GM19239 (cell line): ENCODE data around the gene SLX4IP.

Source experiments
- DNase-seq: peaks from one replicate; pipeline ENCODE4 v3.0.0; 2011; ENCODE audit warnings: low spot score; ENCODE audit not compliant: insufficient read length
- FAIRE-seq: peaks from 2 replicates; lab custom pipeline; 2011; peaks lifted over from hg19 to GRCh38; lab: Jason Lieb, UNC

SLX4IP gene

DNA sequence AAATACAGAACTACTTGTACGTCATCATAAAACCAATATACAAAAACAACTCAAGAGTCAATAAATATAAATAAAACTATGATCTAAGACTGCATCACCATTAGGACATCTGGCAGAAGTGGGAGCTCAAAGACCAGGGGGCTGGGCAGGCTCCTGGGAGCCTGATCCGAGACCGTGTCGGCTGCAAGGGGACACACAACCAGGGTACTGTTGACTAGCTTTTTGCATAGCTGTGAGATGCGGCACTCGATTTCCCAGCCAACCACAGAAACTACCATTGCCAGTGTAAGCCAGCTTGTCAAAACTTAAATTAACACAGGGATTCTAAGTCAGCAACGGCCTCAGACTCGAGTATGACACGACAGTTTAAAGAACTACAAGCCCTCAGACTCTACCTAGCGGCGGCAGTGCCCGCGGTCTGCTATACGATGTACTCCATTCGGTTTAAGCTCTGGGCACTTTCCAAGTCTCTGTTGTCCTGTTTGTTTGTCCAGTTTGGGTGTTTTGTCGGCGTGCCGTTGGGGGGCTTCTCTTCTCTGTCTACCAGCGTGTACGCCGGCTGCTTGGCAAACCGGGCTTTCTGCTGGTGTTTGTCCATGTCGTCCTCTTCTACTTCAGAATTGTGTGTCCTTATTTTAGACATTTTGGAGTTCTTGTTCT is 204.1 kb downstream of the SLX4IP start:
- FAIRE-seq (no peak), DNase-seq (no peak)

DNA sequence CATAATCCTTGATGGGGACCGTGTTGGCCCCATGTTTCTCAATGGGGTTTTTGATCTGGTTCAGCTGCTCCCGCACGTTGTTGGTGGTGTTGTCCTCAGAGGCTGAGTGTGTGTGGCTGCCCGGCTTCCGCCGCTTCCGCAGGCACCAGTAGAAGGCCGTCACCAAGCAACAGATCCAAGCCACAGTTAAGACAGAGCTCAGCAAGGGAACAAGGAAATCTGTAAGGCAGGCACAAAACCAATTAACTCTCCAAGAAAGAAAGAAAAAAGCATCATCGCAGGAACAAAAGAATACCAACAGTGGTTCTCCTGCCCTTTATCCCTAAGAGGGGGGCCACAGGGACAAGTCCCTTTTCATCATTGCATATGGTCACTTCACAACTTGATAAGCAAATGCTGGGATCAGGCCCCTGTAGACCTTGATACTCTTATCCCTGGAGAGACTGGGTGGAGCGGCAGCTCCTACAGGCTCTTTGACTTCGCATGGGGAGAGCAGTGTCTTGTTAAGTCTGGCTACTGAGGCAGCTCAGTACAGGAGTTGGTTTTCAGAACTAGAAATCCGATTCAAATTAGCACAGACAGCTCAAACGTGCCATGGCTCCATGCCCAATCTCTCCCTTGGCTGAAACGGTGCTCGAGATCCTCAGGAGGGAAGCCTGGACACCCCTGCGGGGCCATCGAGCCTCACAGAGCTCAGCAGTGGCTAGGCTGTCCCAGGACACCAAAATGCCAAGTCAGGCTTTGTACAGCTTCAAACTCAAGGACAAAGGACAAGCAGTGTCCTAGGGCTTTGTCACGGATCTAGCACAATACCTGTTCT is 204.8 kb downstream of the SLX4IP start:
- FAIRE-seq: no peak
- DNase-seq: no peak

- no peak for DNase-seq
- FAIRE-seq: no peak
These were observed 205.8 kb downstream of the SLX4IP start for GRCh38 chr20:10640897-10641296.

DNA sequence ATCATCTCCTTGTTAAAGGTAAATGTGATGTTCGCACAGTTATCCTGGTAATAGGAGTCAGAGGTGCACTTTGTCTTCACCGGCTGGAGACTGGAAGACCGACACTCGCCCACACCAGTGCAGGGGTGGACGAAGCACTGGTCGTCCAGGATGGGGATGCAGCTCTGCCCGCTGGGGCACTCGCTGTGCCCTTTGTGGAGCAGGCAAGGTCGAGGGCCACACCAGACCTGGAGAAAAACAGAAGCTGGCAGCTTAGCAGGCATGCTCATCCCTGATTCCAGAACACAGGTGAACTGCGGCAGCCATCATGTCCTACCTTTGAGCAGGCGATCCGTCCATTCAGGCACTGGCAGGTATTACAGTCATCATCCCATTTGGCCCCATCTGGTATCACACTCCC is 206.4 kb downstream of the SLX4IP start:
- DNase-seq: no peak

GRCh38 chr20:10641893-10642292 is 206.8 kb downstream of the SLX4IP start:
- no peak for FAIRE-seq
- DNase-seq: no peak

More for the DNA sequence above, 206.4 kb downstream of the SLX4IP start:
- no peak for FAIRE-seq

- FAIRE-seq: no peak
- DNase-seq: no peak
These were observed 207.9 kb downstream of the SLX4IP start for GRCh38 chr20:10642856-10643559.

- no peak for FAIRE-seq
- DNase-seq: no peak
These were observed 208.4 kb downstream of the SLX4IP start for GRCh38 chr20:10643560-10643873.

- FAIRE-seq (no peak), DNase-seq (peak; percentile 14)
These were observed 209.5 kb downstream of the SLX4IP start for GRCh38 chr20:10644458-10645204.

DNA sequence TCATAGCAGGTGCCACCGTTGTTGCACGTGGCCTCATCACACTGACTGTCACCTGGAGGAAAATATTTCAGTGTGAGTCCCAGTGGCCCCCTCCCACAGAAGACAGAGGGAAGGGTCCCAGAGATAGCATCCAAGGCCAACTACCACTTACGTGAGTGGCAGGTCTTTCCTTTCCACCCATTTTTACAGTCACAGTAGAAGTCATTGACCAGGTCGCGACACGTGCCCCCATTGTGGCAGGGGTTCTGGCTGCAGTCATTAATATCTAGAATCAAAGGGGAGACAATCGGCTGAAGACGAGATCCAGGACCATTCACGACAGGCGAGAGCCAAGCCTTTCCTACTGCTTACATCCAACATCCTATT is 210.1 kb downstream of the SLX4IP start:
- FAIRE-seq: no peak
- DNase-seq: no peak

GRCh38 chr20:10646006-10646405 is 210.9 kb downstream of the SLX4IP start:
- FAIRE-seq (no peak), DNase-seq (no peak)

DNA sequence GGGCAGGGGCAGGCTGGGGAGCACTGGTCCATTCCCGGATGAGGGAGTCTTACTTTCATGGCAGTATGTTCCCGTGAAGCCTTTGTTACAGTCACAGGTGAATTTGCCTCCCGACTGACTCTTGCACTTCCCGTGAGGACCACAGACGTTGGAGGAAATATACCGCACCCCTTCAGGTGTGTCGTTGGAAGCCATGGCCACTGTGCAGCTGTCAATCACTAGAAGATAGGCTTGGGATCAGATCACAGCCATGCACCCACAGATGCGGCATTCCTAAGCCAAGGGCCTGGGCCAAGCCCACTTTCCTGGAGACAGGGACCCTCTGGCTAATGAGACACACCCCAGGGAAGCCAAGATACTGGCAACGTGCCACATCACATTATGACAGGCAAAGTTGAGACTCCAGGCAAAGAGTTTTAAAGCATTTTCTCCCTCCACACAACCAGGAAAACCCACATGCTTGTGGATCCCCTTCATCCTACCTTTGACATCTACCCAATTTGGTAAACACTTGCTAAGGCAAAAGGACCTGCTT is 211.8 kb downstream of the SLX4IP start:
- DNase-seq (no peak), FAIRE-seq (no peak)

DNA sequence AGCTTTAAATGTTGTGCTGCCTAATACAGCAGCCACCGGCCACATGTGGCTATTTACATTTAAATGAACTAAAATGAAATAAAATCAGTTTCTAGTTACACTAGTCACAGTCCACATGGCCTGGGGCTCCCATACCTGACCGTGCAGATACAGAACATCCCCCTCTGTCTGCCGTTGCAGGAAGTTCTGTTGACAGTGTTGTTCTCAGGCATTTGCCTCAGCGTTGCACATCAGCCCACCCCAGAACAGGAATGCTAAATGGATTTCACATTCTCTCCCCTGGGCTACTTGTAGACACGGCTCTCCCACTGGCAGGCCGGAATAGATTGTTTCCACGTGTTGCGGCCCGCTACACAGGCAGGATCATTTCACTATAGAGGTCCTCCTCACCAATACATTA is 212.4 kb downstream of the SLX4IP start:
- no peak for DNase-seq
- no peak for FAIRE-seq

DNA sequence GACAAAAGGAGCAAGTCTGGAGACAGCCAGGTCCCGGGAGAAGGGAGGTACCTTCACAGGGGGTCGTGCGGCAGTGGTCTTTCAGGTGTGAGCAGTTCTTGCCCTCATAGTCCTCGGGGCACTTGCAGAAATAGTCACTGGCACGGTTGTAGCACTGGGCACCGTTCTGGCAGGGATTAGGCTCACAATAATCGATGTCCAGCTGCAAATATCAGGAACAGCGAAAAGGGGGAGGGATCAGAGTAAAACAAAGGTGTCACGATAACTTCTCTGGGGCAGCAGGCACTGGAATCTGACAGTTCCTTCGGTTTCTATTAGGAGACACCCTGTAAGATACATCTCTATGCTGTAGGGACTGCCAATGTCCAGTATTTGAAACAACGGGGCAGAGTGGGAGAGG is 212.8 kb downstream of the SLX4IP start:
- DNase-seq (no peak), FAIRE-seq (no peak)

- no peak for FAIRE-seq
- no peak for DNase-seq
These were observed 213.5 kb downstream of the SLX4IP start for GRCh38 chr20:10648651-10649050.

DNA sequence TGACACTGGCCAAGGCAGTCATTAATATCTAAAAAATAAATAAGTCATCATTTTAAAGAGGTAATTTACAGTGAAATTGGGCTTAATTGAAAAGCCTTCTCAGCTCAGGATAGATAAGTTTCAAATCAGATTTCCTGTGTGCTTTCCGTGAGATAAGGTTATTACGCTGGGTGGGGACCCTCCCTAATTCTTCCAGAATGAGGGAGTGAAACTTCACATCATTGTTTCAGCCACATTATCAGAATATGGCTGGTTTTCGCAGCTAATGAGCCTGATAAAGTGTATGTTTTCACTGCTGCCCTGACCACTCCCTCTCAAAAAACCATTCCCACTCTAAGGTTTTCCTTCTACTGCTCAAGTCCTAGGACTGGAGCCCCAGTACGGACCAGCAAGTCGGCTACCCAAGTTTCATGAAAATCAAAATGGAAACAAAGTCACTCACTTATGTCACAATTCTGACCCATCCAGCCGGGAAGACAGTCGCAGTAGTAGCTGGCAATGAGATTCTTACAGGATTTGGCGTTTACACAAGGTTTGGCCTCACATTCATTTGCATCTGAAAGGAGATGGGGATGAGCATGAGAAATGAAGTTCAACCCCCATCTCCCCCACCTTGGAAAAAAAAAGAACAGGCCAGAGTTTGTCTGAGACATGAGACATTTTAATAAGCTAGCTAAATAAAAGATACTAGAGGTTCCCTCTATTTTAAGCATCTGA is 214.1 kb downstream of the SLX4IP start:
- DNase-seq (no peak), FAIRE-seq (no peak)

GRCh38 chr20:10649797-10650160 is 214.7 kb downstream of the SLX4IP start:
- DNase-seq: no peak
- no peak for FAIRE-seq

- FAIRE-seq (no peak), DNase-seq (no peak)
These were observed 216.3 kb downstream of the SLX4IP start for GRCh38 chr20:10651227-10651990.

DNA sequence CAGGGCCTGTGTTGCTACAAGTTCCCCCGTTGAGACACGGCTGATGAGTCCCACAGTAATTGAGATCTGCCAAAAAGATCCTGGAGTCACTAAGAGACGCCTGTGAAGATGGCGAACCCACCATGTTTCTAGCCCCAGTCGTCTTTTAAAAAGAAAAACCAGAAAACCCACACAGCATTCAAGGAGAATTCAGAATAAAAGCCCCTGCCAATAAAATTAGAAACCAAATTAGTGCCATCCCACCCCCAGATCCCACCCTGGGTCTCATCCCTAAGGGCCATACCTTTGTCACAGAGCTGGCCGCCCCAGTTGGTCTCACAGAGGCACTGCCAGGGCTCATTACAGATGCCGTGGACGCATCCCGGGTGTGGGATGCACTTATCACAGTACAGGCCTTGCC is 217.1 kb downstream of the SLX4IP start:
- DNase-seq (no peak), FAIRE-seq (no peak)

DNA sequence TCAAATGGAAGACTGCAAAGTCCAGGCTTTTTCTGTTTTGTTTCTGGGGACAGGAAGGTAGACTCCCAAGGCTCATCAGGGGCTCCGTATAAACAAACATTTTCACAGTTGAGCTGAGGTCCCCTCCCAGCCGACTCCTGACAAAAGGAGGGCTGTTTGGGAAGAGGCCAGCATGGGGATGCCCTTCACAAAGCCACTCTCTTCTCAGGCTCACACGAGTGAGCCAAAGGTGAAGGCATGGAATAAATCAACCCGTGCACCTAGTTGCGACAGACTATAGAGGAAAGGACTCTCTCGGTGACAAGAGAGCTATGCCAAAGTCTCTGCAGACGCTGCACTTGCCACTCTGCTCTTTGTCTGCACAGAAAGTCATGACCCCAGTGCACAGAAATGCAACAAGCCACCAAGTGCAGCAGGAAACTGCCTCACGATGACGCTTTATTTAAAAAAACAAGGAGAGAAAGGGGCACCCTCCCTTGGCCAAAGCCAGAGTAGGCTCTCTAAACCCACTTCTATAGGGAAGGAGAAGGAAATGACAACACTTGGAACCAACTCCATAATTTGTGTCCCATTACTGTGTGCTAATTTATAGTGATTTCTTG is 217.7 kb downstream of the SLX4IP start:
- FAIRE-seq (no peak), DNase-seq (no peak)
